Measurements from ENCODE around the gene MUTYH.

MUTYH gene

GRCh38 chr1:45379524-45379923, 39.3 kb upstream of the MUTYH start:
- Histone ChIP-seq H3K9me3 (replicated peaks in 1 of 2; ENCODE audit: control insufficient read depth in 2 of 2, insufficient read depth in 1 of 2, low read depth in 1 of 2, low read length in 2 of 2) (no peaks in the 10 kb centered on the region), H2BK5ac (ENCODE audit: low read length) (no peak overlapping the region), H2BK12ac (ENCODE audit: low read length) (no peak overlapping the region), H4K91ac (ENCODE audit: low read depth, low read length, poor library complexity) (no peak overlapping the region), H3K9ac (ENCODE audit: low read depth, low read length, poor library complexity) (no peak overlapping the region), H3K14ac (ENCODE audit: low read length) (no peak overlapping the region), H3K27ac (replicated peaks; ENCODE audit: low read length) (no peak overlapping the region), H2AFZ (ENCODE audit: low read length) (no peak overlapping the region), H3K4me1 (ENCODE audit: control insufficient read depth in 2 of 2, insufficient read depth in 1 of 2, low read depth in 1 of 2, low read length in 2 of 2) (no peaks in the 10 kb centered on the region), H4K8ac (ENCODE audit: low read depth, low read length) (no peak overlapping the region), H2BK120ac (ENCODE audit: low read depth, low read length) (no peak overlapping the region), H3K18ac (ENCODE audit: low read length) (no peak overlapping the region), H2AK5ac (ENCODE audit: low read depth, low read length) (no peak overlapping the region), H3K4me2 (ENCODE audit: insufficient read depth, low read length, poor library complexity, severe bottlenecking) (no peak overlapping the region), H3K4ac (ENCODE audit: low read length) (no peak overlapping the region), H3K4me3 (ENCODE audit: low read length in 2 of 2) (no peak overlapping the region), H3K23ac (ENCODE audit: low read depth, low read length, poor library complexity) (no peak overlapping the region), H3K79me1 (ENCODE audit: low read depth, low read length) (no peaks in the 10 kb centered on the region), H2BK15ac (ENCODE audit: low read length) (no peak overlapping the region), H3K27me3 (ENCODE audit: control insufficient read depth in 3 of 3, insufficient read depth in 3 of 3, low read depth in 1 of 3, low read length in 3 of 3) (no peaks in the 10 kb centered on the region), H3K36me3 (replicated peaks in 1 of 2; ENCODE audit: control insufficient read depth in 2 of 2, insufficient read depth in 2 of 2, low read length in 2 of 2) (no peaks in the 10 kb centered on the region)
- DNase-seq (ENCODE audit: low spot score) = no peak
- no CpG with 5 or more reads among the region's 6 CpGs for WGBS, 2 donors (ENCODE audit: extremely low coverage in 2 of 2, insufficient read length in 2 of 2, insufficient replicate concordance in 1 of 2)

GRCh38 chr1:45378184-45378583, 37.9 kb upstream of the MUTYH start:
- Histone ChIP-seq H3K14ac (ENCODE audit: low read length) (no peak overlapping the region), H3K4me3 (ENCODE audit: low read length in 2 of 2) (no peak overlapping the region), H4K91ac (ENCODE audit: low read depth, low read length, poor library complexity) (no peak overlapping the region), H3K9ac (ENCODE audit: low read depth, low read length, poor library complexity) (no peak overlapping the region), H3K4ac (ENCODE audit: low read length) (no peak overlapping the region), H3K36me3 (replicated peaks in 1 of 2; ENCODE audit: control insufficient read depth in 2 of 2, insufficient read depth in 2 of 2, low read length in 2 of 2) (no peaks in the 10 kb centered on the region), H3K27me3 (ENCODE audit: control insufficient read depth in 3 of 3, insufficient read depth in 3 of 3, low read depth in 1 of 3, low read length in 3 of 3) (no peaks in the 10 kb centered on the region), H2BK15ac (ENCODE audit: low read length) (no peak overlapping the region), H3K4me2 (ENCODE audit: insufficient read depth, low read length, poor library complexity, severe bottlenecking) (no peak overlapping the region), H3K18ac (ENCODE audit: low read length) (no peak overlapping the region), H2BK12ac (ENCODE audit: low read length) (no peak overlapping the region), H3K9me3 (replicated peaks in 1 of 2; ENCODE audit: control insufficient read depth in 2 of 2, insufficient read depth in 1 of 2, low read depth in 1 of 2, low read length in 2 of 2) (no peaks in the 10 kb centered on the region), H3K23ac (ENCODE audit: low read depth, low read length, poor library complexity) (no peak overlapping the region), H3K79me1 (ENCODE audit: low read depth, low read length) (no peaks in the 10 kb centered on the region), H3K4me1 (ENCODE audit: control insufficient read depth in 2 of 2, insufficient read depth in 1 of 2, low read depth in 1 of 2, low read length in 2 of 2) (no peaks in the 10 kb centered on the region), H4K8ac (ENCODE audit: low read depth, low read length) (no peak overlapping the region), H2BK120ac (ENCODE audit: low read depth, low read length) (no peak overlapping the region), H3K27ac (replicated peaks; ENCODE audit: low read length) (no peak overlapping the region), H2AFZ (ENCODE audit: low read length) (no peak overlapping the region), H2AK5ac (ENCODE audit: low read depth, low read length) (no peak overlapping the region), H2BK5ac (ENCODE audit: low read length) (no peak overlapping the region)
- DNase-seq (ENCODE audit: low spot score) = no peak

GRCh38 chr1:45375104-45376090, 35.2 kb upstream of the MUTYH start:
- no peaks in the 10 kb centered on the region for H3K36me3 ChIP-seq (replicated peaks in 1 of 2; ENCODE audit: control insufficient read depth in 2 of 2, insufficient read depth in 2 of 2, low read length in 2 of 2)
- no peak overlapping the region for H3K4ac ChIP-seq (ENCODE audit: low read length)
- no CpG with 5 or more reads among the region's 3 CpGs for WGBS, 2 donors (ENCODE audit: extremely low coverage in 2 of 2, insufficient read length in 2 of 2, insufficient replicate concordance in 1 of 2)
- H3K9ac ChIP-seq (ENCODE audit: low read depth, low read length, poor library complexity) = no peak overlapping the region
- no peak overlapping the region for H2BK120ac ChIP-seq (ENCODE audit: low read depth, low read length)
- no peak overlapping the region for H2BK15ac ChIP-seq (ENCODE audit: low read length)
- no peak overlapping the region for H3K23ac ChIP-seq (ENCODE audit: low read depth, low read length, poor library complexity)
- H2AK5ac ChIP-seq (ENCODE audit: low read depth, low read length) = no peak overlapping the region
- no peak overlapping the region for H2BK5ac ChIP-seq (ENCODE audit: low read length)
- no peak overlapping the region for H3K27ac ChIP-seq (replicated peaks; ENCODE audit: low read length)
- H3K4me2 ChIP-seq (ENCODE audit: insufficient read depth, low read length, poor library complexity, severe bottlenecking) = no peak overlapping the region
- no peaks in the 10 kb centered on the region for H3K9me3 ChIP-seq (replicated peaks in 1 of 2; ENCODE audit: control insufficient read depth in 2 of 2, insufficient read depth in 1 of 2, low read depth in 1 of 2, low read length in 2 of 2)
- no peak overlapping the region for H2BK12ac ChIP-seq (ENCODE audit: low read length)
- no peak overlapping the region for H2AFZ ChIP-seq (ENCODE audit: low read length)
- H4K91ac ChIP-seq (ENCODE audit: low read depth, low read length, poor library complexity) = no peak overlapping the region
- no peak overlapping the region for H4K8ac ChIP-seq (ENCODE audit: low read depth, low read length)
- H3K4me3 ChIP-seq (ENCODE audit: low read length in 2 of 2) = no peak overlapping the region
- no peaks in the 10 kb centered on the region for H3K4me1 ChIP-seq (ENCODE audit: control insufficient read depth in 2 of 2, insufficient read depth in 1 of 2, low read depth in 1 of 2, low read length in 2 of 2)
- no peak for DNase-seq (ENCODE audit: low spot score)
- no peak overlapping the region for H3K14ac ChIP-seq (ENCODE audit: low read length)
- H3K79me1 ChIP-seq (ENCODE audit: low read depth, low read length) = no peaks in the 10 kb centered on the region
- H3K18ac ChIP-seq (ENCODE audit: low read length) = no peak overlapping the region
- H3K27me3 ChIP-seq (ENCODE audit: control insufficient read depth in 3 of 3, insufficient read depth in 3 of 3, low read depth in 1 of 3, low read length in 3 of 3) = no peaks in the 10 kb centered on the region

GRCh38 chr1:45373573-45373972, 33.3 kb upstream of the MUTYH start:
- Histone ChIP-seq H3K4me3 (ENCODE audit: low read length in 2 of 2) (no peak overlapping the region), H3K18ac (ENCODE audit: low read length) (no peak overlapping the region), H4K91ac (ENCODE audit: low read depth, low read length, poor library complexity) (no peak overlapping the region), H2BK12ac (ENCODE audit: low read length) (no peak overlapping the region), H3K27me3 (ENCODE audit: control insufficient read depth in 3 of 3, insufficient read depth in 3 of 3, low read depth in 1 of 3, low read length in 3 of 3) (no peaks in the 10 kb centered on the region), H2AK5ac (ENCODE audit: low read depth, low read length) (no peak overlapping the region), H3K36me3 (replicated peaks in 1 of 2; ENCODE audit: control insufficient read depth in 2 of 2, insufficient read depth in 2 of 2, low read length in 2 of 2) (no peaks in the 10 kb centered on the region), H3K9ac (ENCODE audit: low read depth, low read length, poor library complexity) (no peak overlapping the region), H3K9me3 (replicated peaks in 1 of 2; ENCODE audit: control insufficient read depth in 2 of 2, insufficient read depth in 1 of 2, low read depth in 1 of 2, low read length in 2 of 2) (no peaks in the 10 kb centered on the region), H3K23ac (ENCODE audit: low read depth, low read length, poor library complexity) (no peak overlapping the region), H3K79me1 (ENCODE audit: low read depth, low read length) (no peaks in the 10 kb centered on the region), H2AFZ (ENCODE audit: low read length) (no peak overlapping the region), H2BK120ac (ENCODE audit: low read depth, low read length) (no peak overlapping the region), H3K27ac (replicated peaks; ENCODE audit: low read length) (no peak overlapping the region), H3K4me2 (ENCODE audit: insufficient read depth, low read length, poor library complexity, severe bottlenecking) (no peak overlapping the region), H3K14ac (ENCODE audit: low read length) (no peak overlapping the region), H3K4me1 (ENCODE audit: control insufficient read depth in 2 of 2, insufficient read depth in 1 of 2, low read depth in 1 of 2, low read length in 2 of 2) (no peaks in the 10 kb centered on the region), H2BK5ac (ENCODE audit: low read length) (no peak overlapping the region), H3K4ac (ENCODE audit: low read length) (no peak overlapping the region), H2BK15ac (ENCODE audit: low read length) (no peak overlapping the region), H4K8ac (ENCODE audit: low read depth, low read length) (no peak overlapping the region)
- no peak for DNase-seq (ENCODE audit: low spot score)

Measured in neuronal stem cell (in vitro differentiated cells).